PC-9 (cell line): Measurements from ENCODE around the gene NAA25. TPM values are rescaled to one million over a fixed set of nuclear protein-coding genes. Genes with fewer than 3 reads are reported as not detected.
"Not testable (repeated sequence)": the region's sequence is repeated elsewhere in the genome, so short reads cannot be mapped to it uniquely, and the experiment has no call there.

Experiments used
- BruUV-seq: library from RNA; stranded (reverse); fragments of 400-500 nt; replicated peaks from 2 replicates; lab custom pipeline; 2021; lab: Mats Ljungman, UMichigan
- CTCF ChIA-PET: fragments of 300-600 bp; sonication (Branson Sonifier 250); formaldehyde crosslinking; loops from one replicate; lab custom pipeline; 2022; ENCODE audit warnings: antibody characterized with exemption; lab: Charles Lee
- POLR2A ChIA-PET: fragments of 300-600 bp; sonication (Branson Sonifier 250); formaldehyde crosslinking; loops from one replicate; lab custom pipeline; 2022; ENCODE audit warnings: antibody characterized with exemption; ENCODE audit not compliant: unreplicated experiment; lab: Charles Lee
- DNase-seq, 2 experiments: peaks; one replicate each; pipeline versions ENCODE4 v3.0.0 to v3.0.0-alpha.2; 2015 to 2022; ENCODE audit warnings: mixed read lengths in 1 of 2
- H2AFZ ChIP-seq: fragments of 200-600 bp; sonication (generic); 2 replicates; pipeline ENCODE4 v1.8.1; 2017; ENCODE audit warnings: antibody characterized with exemption
- H3F3A ChIP-seq: fragments of 200-600 bp; sonication (generic); 2 replicates; pipeline ENCODE4 v1.8.1; 2017; ENCODE audit warnings: antibody characterized with exemption, mild to moderate bottlenecking, low read depth; ENCODE audit not compliant: insufficient read depth
- H3K27ac ChIP-seq: fragments of 200-600 bp; sonication (generic); 2 replicates; pipeline ENCODE4 v1.6.1; 2016; ENCODE audit warnings: mixed run types
- H3K27me3 ChIP-seq: fragments of 200-600 bp; sonication (generic); 2 replicates; pipeline ENCODE4 v1.6.1; 2016; ENCODE audit warnings: low read depth, mixed run types; ENCODE audit not compliant: insufficient read depth
- H3K36me3 ChIP-seq: fragments of 200-600 bp; sonication (generic); 2 replicates; pipeline ENCODE4 v1.6.1; 2016; ENCODE audit warnings: low read depth, mixed run types
- H3K4me1 ChIP-seq: fragments of 200-600 bp; sonication (generic); replicated peaks from 2 replicates; pipeline ENCODE4 v1.6.1; 2016; ENCODE audit warnings: mixed run types; ENCODE audit not compliant: insufficient read depth
- H3K4me2 ChIP-seq: fragments of 200-600 bp; sonication (generic); 2 replicates; pipeline ENCODE4 v1.6.1; 2017; ENCODE audit warnings: mixed run types
- H3K4me3 ChIP-seq: fragments of 200-600 bp; sonication (generic); 2 replicates; pipeline ENCODE4 v1.6.1; 2016; ENCODE audit warnings: mixed run types
- H3K79me2 ChIP-seq: fragments of 200-600 bp; sonication (generic); 2 replicates; pipeline ENCODE4 v1.6.1; 2017; ENCODE audit warnings: low read depth, mixed run types
- H3K9me2 ChIP-seq: fragments of 200-600 bp; sonication (generic); 2 replicates; pipeline ENCODE4 v1.8.1; 2017; ENCODE audit warnings: mild to moderate bottlenecking; ENCODE audit not compliant: insufficient read depth
- H3K9me3 ChIP-seq: fragments of 200-600 bp; sonication (generic); 2 replicates; pipeline ENCODE4 v1.8.1; 2016; ENCODE audit warnings: low read depth; ENCODE audit not compliant: insufficient read depth
- H4K20me1 ChIP-seq: fragments of 200-600 bp; sonication (generic); 2 replicates; pipeline ENCODE4 v1.8.1; 2017; ENCODE audit not compliant: insufficient read depth
- CTCF ChIP-seq: fragments of 200-600 bp; sonication (generic); conservative IDR thresholded peaks from 2 replicates; pipeline ENCODE4 v1.6.1; 2017; ENCODE audit warnings: mixed run types, antibody characterized with exemption, mild to moderate bottlenecking, moderate library complexity
- EZH2 ChIP-seq: fragments of 200-600 bp; sonication (generic); IDR thresholded peaks from 2 replicates; pipeline ENCODE4 v1.8.0; 2017; ENCODE audit warnings: antibody characterized with exemption, low read depth
- intact Hi-C: fragments of 100-400 bp; cut with micrococcal nuclease; formaldehyde crosslinking; loops from one replicate; pipeline ENCODE4 v1.10.0; 2022; ENCODE audit not compliant: unreplicated experiment
- total RNA-seq: library from RNA; stranded (reverse); gene quantifications from 2 replicates; pipeline ENCODE4 v1.2.3, GENCODE V29; 2021

NAA25 gene
- total RNA-seq, 1 experiment from 2014 or later = 37.0 TPM

- DNase-seq = no peak
- BruUV-seq = no TSS peak
- Histone ChIP-seq H3K4me1 (peaks cover 85% of the 10 kb centered on the region), H3K79me2 (peaks cover 5% of the 10 kb centered on the region; the same call in 1 of the 2 replicates), H3K9me3 (no peaks in the 10 kb centered on the region), H3K4me3 (no peak overlapping the region; the same call in 1 of the 2 replicates), H3K27ac (peak overlapping the region; percentile 92), H3K9me2 (no peaks in the 10 kb centered on the region), H3F3A (peaks cover 66% of the 10 kb centered on the region), H2AFZ (no peak overlapping the region), H3K36me3 (no peaks in the 10 kb centered on the region), H3K4me2 (peak overlapping the region; percentile 67; the same call in 1 of the 2 replicates), H3K27me3 (no peaks in the 10 kb centered on the region), H4K20me1 (no peaks in the 10 kb centered on the region)
- ChIA-PET POLR2A (no interaction called here), CTCF (no interaction called here)
- TF ChIP-seq EZH2 = no peak
- intact Hi-C loops = no loop called here
Measured at GRCh38 chr12:112115259-112116045, 6.9 kb upstream of the NAA25 start.

GRCh38 chr12:112112409-112113133 lies 4.0 kb upstream of the NAA25 start:
- Histone ChIP-seq H3K27me3 (no peaks in the 10 kb centered on the region), H4K20me1 (no peaks in the 10 kb centered on the region), H3K79me2 (peaks cover 31% of the 10 kb centered on the region), H3K9me3 (no peaks in the 10 kb centered on the region), H3K36me3 (no peaks in the 10 kb centered on the region), H3K4me2 (peak overlapping the region; percentile 79), H3K27ac (peak overlapping the region; percentile 89), H3K4me1 (peaks cover 70% of the 10 kb centered on the region), H3K4me3 (peak overlapping the region; percentile 37; the same call in 1 of the 2 replicates), H2AFZ (peak overlapping the region; percentile 31; the same call in 1 of the 2 replicates), H3K9me2 (no peaks in the 10 kb centered on the region), H3F3A (peaks cover 68% of the 10 kb centered on the region)
- TF ChIP-seq EZH2 (no peak), CTCF (no peak)
- ChIA-PET CTCF (interaction anchor here (0.6 to 1.4 kb wide), 2 partner anchors 10 to 16 kb away, joined by 3 to 6 read pairs; no protein-coding TSS in a partner anchor), POLR2A (interaction anchor here (0.5 to 1.4 kb wide), 4 partner anchors 13 to 100 kb away, joined by 3 to 8 read pairs (median 4); partner anchors contain the start of genes ERP29, TMEM116 and TRAFD1)
- peak; percentile 88 to 100 for DNase-seq
- intact Hi-C loops = loop anchor here (1.0 kb wide), 2 partner anchors 10 to 37 kb away; no protein-coding TSS in a partner anchor
- BruUV-seq = no TSS peak

- Histone ChIP-seq H3K4me3 (peak overlapping the region; percentile 37; the same call in 1 of the 2 replicates), H3K36me3 (peaks cover 2% of the 10 kb centered on the region; the same call in 1 of the 2 replicates), H3K9me2 (no peaks in the 10 kb centered on the region), H2AFZ (peak overlapping the region; percentile 31; the same call in 1 of the 2 replicates), H3K27me3 (no peaks in the 10 kb centered on the region), H3K79me2 (peaks cover 38% of the 10 kb centered on the region), H3F3A (peaks cover 65% of the 10 kb centered on the region), H3K27ac (peak overlapping the region; percentile 89), H4K20me1 (peaks cover 3% of the 10 kb centered on the region; the same call in 1 of the 2 replicates), H3K4me1 (peaks cover 68% of the 10 kb centered on the region), H3K4me2 (peak overlapping the region; percentile 79), H3K9me3 (no peaks in the 10 kb centered on the region)
- no peak for TF ChIP-seq CTCF
- no peak for TF ChIP-seq EZH2
- ChIA-PET CTCF (interaction anchor here (0.6 to 1.4 kb wide), 3 partner anchors 10 to 15 kb away, joined by 3 to 16 read pairs (median 6); no protein-coding TSS in a partner anchor), POLR2A (interaction anchor here (1.4 kb wide), 1 partner anchor 13 kb away, joined by 4 read pairs; the partner anchor contains the start of gene TRAFD1)
- peak in 1 of 2 experiments; percentile 62 for DNase-seq
- no TSS peak for BruUV-seq
- intact Hi-C loops = loop anchor here (1.0 kb wide), 2 partner anchors 10 to 37 kb away; no protein-coding TSS in a partner anchor
Measured at GRCh38 chr12:112111931-112112330, 3.3 kb upstream of the NAA25 start.

GRCh38 chr12:112110787-112111662 lies 2.4 kb upstream of the NAA25 start:
- peak overlapping the region; percentile 89 for H3K27ac ChIP-seq

More at GRCh38 chr12:112110787-112111662, 2.4 kb upstream of the NAA25 start:
- CTCF ChIA-PET = interaction anchor here (0.6 kb wide), 1 partner anchor 9 kb away, joined by 16 read pairs; no protein-coding TSS in a partner anchor
- intact Hi-C loops, H3K4me3 ChIP-seq, H3K27me3 ChIP-seq, DNase-seq, H3K9me2 ChIP-seq, POLR2A ChIA-PET, H3K9me3 ChIP-seq, BruUV-seq, H2AFZ ChIP-seq: not testable (repeated sequence)
- Histone ChIP-seq H3K4me1 (peaks cover 68% of the 10 kb centered on the region), H3K79me2 (peaks cover 47% of the 10 kb centered on the region), H3F3A (peaks cover 61% of the 10 kb centered on the region), H4K20me1 (peaks cover 12% of the 10 kb centered on the region), H3K4me2 (peak overlapping the region; percentile 79; the same call in 1 of the 2 replicates), H3K36me3 (peaks cover 11% of the 10 kb centered on the region; the same call in 1 of the 2 replicates)
